ENCODE data around the gene IPP. TPM values are rescaled to one million over a fixed set of nuclear protein-coding genes. Genes with fewer than 3 reads are reported as not detected.

Gene IPP
- total RNA-seq, 1 donor from 2014 or later: 13.3 TPM

GRCh38 chr1:45723248-45723930 lies 27.1 kb downstream of the IPP start:
- no peak for FAIRE-seq
- Histone ChIP-seq H3K4me2 (ENCODE audit: low read length) (no peak overlapping the region), H3K4me3 (ENCODE audit: insufficient read depth, low read depth, low read length) (no peak overlapping the region), H2AFZ (ENCODE audit: low read depth, low read length) (no peak overlapping the region), H3K27me3 (ENCODE audit: insufficient read depth, low read length) (no peaks in the 10 kb centered on the region), H3K36me3 (ENCODE audit: insufficient read depth, low read length) (no peaks in the 10 kb centered on the region), H4K20me1 (ENCODE audit: insufficient read depth, low read length) (no peaks in the 10 kb centered on the region), H3K79me2 (ENCODE audit: insufficient read depth, low read length) (no peaks in the 10 kb centered on the region), H3K9ac (ENCODE audit: low read length) (no peak overlapping the region), H3K4me1 (ENCODE audit: insufficient read depth, low read length) (no peaks in the 10 kb centered on the region), H3K27ac (ENCODE audit: low read depth, low read length) (no peak overlapping the region), H3K9me3 (ENCODE audit: insufficient read depth, low read depth, low read length) (no peaks in the 10 kb centered on the region)
- peaks cover 5% of the 10 kb centered on the region for H3K36me3 Mint-ChIP-seq (ENCODE audit: low read depth, unreplicated experiment)
- no peak for TF ChIP-seq CTCF (IDR thresholded peaks at IDR 0.05; ENCODE audit: insufficient read depth, low read depth, low read length)
- TF ChIP-seq EZH2 (IDR thresholded peaks at IDR 0.05; ENCODE audit: insufficient read depth, low read length): no peak
- H3K9me3 Mint-ChIP-seq (ENCODE audit: unreplicated experiment): no peaks in the 10 kb centered on the region
- H3K4me1 Mint-ChIP-seq (ENCODE audit: low read depth, unreplicated experiment): peaks cover 5% of the 10 kb centered on the region
- no peak overlapping the region for H3K27ac Mint-ChIP-seq (ENCODE audit: unreplicated experiment)
- no peak for DNase-seq (ENCODE audit: low read depth)
- H3K4me3 Mint-ChIP-seq (ENCODE audit: unreplicated experiment): no peak overlapping the region
- H3K27me3 Mint-ChIP-seq (ENCODE audit: low read depth, unreplicated experiment): no peaks in the 10 kb centered on the region

- peaks cover 5% of the 10 kb centered on the region for H3K36me3 Mint-ChIP-seq (ENCODE audit: low read depth, unreplicated experiment)
- peak; percentile 20 for FAIRE-seq
Measured at GRCh38 chr1:45722809-45723208, 27.6 kb downstream of the IPP start.

More at GRCh38 chr1:45722809-45723208, 27.6 kb downstream of the IPP start:
- no peak overlapping the region for H3K9ac ChIP-seq (ENCODE audit: low read length)
- H3K4me1 ChIP-seq (ENCODE audit: insufficient read depth, low read length): no peaks in the 10 kb centered on the region
- no peaks in the 10 kb centered on the region for H3K36me3 ChIP-seq (ENCODE audit: insufficient read depth, low read length)
- no peaks in the 10 kb centered on the region for H3K79me2 ChIP-seq (ENCODE audit: insufficient read depth, low read length)
- H3K9me3 Mint-ChIP-seq (ENCODE audit: unreplicated experiment): no peaks in the 10 kb centered on the region
- peak; percentile 4 for DNase-seq (ENCODE audit: low read depth)
- H2AFZ ChIP-seq (ENCODE audit: low read depth, low read length): no peak overlapping the region
- no peak overlapping the region for H3K4me3 ChIP-seq (ENCODE audit: insufficient read depth, low read depth, low read length)
- no peaks in the 10 kb centered on the region for H3K27me3 Mint-ChIP-seq (ENCODE audit: low read depth, unreplicated experiment)
- no peaks in the 10 kb centered on the region for H3K9me3 ChIP-seq (ENCODE audit: insufficient read depth, low read depth, low read length)
- no peaks in the 10 kb centered on the region for H3K27me3 ChIP-seq (ENCODE audit: insufficient read depth, low read length)
- H3K27ac ChIP-seq (ENCODE audit: low read depth, low read length): no peak overlapping the region
- no peak for TF ChIP-seq EZH2 (IDR thresholded peaks at IDR 0.05; ENCODE audit: insufficient read depth, low read length)
- TF ChIP-seq CTCF (IDR thresholded peaks at IDR 0.05; ENCODE audit: insufficient read depth, low read depth, low read length): no peak
- no peaks in the 10 kb centered on the region for H4K20me1 ChIP-seq (ENCODE audit: insufficient read depth, low read length)
- H3K4me2 ChIP-seq (ENCODE audit: low read length): no peak overlapping the region
- H3K27ac Mint-ChIP-seq (ENCODE audit: unreplicated experiment): no peak overlapping the region
- H3K4me3 Mint-ChIP-seq (ENCODE audit: unreplicated experiment): no peak overlapping the region
- H3K4me1 Mint-ChIP-seq (ENCODE audit: low read depth, unreplicated experiment): peaks cover 5% of the 10 kb centered on the region

All from astrocyte (in vitro differentiated cells and primary cell).